ENCODE data around the gene GALNT10.

Gene GALNT10

DNA sequence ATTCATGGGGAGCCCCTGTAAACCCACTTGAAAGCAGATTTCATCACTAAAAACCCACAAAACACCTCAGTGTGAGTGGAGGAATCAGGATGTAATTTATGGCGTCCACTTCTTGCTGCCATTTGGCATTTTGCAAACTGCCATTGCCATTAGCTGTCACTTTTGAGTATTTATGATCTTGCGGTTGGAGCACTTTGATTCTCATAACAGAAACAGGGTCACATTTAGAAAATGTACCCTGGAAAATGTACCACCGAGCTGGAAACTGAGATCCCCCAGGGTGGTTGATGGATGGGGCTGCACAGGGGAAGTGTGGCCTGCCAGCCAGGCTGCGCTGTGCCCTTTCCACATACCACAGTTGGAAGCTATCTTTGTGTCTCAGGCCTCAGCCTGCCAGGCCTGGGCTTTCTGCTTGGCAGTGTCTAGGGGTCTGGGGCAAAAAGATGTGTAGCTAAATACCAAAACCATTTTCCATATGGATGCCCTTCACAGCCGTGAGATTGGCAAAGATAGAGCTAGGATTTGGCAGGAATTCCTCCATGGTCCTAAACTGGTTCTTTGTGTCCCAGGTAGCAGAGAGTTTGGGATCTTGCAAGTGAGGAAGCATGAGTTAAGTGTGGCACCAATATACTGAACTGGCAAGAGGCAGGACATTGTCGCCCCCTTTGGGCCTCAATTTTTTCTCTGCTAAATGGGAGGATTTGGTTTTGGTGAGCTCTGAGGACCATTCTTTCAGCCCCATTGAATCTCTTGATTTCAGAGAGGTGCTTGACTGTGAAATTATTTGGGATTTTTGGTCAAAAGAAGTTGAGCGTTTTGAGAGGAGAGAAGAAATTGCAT lies 46.2 kb downstream of the GALNT10 start:
- DNase-seq: no peak

DNA sequence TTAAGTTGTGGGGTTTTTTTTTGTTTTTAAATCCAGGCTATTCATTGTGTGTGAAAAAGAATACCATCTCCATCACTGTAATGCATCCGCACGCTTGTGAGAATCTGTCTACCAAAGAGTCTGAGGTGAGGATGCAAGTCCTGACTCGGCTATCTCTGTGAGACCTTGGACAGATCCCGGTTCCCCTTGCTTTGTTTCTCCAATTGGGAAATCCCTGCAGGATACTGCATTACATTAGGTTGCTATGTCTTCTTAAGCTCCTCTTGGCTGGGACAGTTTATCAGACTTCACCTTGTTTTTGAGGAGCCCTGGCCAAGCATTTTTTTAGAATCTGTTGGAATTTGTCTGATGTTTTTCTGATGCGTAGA lies 46.8 kb downstream of the GALNT10 start:
- no peak for DNase-seq

DNA sequence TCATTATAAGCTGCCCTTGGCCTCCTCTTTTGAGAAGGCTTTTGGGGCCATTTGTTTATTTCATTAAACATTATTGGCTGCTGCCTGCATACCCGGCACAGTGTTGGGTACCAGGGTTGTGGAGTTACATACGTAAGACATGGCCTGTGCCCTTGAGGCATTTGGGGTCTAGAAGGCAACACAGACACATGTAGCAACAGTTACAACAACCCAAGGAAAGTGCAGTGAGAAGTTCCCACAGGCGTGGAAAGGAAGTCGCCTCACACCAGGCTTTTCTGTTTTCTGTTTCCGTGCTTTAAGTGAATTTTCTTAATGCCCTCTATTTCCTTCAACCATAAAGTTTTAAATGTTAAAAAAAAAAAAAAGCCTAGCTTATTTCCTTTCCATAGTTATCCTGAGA lies 47.4 kb downstream of the GALNT10 start:
- DNase-seq: no peak

DNA sequence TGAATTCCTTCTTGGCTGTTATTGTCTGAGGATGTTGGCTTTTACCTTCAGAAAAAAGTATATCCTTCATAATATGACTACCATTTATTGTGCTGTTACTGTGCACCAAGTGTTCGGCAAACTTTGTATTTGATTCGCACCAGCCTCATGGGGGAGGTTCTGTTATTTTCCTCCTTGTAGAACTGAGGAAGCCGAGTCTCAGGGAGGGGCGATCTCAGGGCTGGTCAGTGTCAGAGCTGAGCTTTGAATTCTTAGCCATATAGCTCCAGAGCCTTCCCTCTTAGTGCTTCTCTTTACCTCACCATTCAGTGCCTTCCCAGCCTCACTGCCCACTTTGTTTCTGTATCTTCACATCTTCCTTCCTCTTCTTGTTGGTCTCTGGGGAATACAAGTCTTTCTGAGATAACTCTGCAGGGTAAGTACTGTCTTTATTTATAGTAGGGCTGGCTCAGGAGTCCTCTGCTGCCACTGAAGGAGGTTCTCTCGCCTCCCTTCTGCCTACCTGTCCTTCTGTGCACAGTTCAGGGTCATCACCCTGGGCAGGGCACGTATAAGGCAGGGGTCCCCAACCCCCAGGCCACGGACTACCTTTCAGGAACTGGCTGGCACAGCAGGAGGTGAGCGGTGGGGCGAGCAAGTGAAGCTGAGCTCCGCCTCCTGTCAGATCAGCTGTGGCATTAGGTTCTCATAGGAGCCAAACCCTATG lies 48.4 kb downstream of the GALNT10 start:
- no peak for DNase-seq

DNA sequence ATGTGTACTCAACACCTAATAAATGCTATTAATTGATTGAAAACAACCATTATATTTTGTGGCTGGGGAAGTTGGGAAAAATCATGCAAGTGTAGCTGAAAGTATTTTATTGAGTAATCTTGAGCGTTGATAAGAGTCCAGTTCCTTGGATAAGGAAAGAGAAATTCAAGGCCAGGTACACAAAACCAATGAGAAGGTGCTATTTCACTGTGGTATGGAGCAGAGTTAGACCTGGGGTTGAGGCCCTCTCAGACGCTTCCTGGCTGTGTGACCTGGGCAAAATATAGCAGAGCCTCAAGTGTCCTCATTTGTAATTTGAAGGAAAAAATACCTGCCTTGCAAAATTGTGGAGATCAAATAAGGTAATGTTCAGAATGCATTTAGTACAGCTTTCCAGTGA lies 50.1 kb downstream of the GALNT10 start:
- DNase-seq: no peak

DNA sequence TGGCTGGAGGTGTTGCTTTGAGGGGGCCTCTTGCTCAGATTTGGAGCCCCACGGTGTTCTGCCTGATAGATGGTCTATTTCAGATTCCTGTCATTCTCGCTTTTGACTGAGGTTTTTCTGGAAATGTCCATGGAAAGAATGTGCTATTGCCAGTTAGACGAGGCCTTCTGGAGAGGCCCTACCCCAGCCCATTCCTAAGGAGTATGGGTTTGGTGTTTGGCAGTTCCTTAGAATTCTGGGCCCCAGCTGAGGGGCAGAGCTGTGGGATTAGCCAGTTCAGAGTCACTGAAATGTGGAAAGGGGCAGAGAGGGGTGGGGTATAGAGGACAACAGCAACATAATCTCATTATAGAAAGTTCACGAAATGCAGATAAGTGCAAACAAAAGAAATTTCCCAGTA lies 50.5 kb downstream of the GALNT10 start:
- DNase-seq: no peak

DNA sequence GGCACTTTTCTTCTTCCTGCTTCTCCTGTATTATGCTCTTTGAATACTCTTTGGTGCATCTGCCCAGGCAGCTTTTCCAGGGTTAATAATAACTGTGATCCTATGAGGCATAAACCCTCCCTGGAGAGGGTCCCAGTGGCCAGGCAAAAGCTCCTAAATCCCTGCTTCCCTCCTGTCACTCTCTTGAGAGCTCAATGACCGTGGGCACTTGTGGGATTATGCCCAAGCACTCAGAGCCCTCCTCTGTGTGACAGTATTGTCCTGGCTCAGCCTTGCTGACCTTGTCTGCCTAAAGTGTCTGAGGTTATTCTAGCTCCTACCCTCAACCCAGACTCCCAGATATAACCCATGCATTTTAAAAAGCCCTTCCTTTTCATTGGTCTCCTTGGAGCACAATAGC lies 51.9 kb downstream of the GALNT10 start:
- DNase-seq: no peak

DNA sequence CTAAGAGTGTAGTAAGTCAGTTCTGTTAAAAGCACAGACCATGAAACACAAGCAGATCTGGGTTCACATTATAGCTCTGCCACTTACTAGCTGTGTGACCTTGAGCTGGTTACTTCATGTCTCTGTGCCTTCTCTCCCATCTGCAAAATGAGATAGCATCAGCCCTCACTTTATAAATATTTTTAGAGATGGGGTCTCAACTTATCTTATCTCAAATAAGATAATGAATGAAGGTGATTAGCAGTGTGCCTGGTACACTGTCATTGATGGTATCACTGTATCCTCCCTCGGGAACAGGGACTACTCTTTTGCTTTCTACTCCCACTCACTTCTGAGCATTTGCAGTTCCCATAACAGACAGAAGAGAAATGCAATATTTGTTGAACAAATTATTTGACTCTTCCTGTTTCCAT lies 52.4 kb downstream of the GALNT10 start:
- DNase-seq: no peak

DNA sequence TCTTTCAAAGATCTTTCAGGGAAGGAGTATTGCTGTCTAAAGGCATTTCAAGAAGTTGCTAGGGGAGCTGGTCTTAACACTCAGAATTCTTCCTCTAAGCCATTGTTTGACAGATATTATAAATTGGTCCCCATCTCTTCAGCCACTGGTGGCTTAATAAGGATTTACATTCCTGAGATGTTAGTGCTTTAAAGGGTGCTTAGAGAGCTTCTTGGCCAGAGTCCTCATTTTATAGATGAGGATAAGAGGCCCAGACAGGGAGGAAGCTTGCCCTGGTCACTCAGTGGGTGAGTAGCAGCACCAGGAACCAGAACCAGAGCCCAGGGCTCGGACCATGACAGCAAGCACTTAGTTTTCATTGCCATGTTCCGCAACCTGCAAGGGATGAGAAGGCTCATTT lies 53.2 kb downstream of the GALNT10 start:
- no peak for DNase-seq

DNA sequence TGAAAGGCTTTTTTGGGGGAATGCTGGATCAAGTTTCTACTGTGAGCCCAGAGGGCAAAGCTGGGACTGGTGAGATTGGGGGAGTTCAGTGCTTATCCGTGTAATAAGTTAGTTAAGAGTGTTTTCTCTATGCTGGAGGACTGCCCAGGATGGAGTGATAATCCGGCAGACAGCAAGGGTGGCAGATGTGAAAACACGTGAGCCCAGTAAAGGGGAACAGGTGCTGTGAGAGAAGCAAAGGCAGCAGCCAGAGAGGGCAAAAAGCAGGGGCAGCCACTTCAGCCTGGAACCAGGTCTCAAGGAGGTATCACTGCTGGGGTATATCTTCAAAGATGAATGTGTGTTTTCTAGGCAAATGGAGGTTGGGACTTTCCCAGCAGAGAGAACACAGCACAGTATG lies 53.9 kb downstream of the GALNT10 start:
- DNase-seq: no peak

DNA sequence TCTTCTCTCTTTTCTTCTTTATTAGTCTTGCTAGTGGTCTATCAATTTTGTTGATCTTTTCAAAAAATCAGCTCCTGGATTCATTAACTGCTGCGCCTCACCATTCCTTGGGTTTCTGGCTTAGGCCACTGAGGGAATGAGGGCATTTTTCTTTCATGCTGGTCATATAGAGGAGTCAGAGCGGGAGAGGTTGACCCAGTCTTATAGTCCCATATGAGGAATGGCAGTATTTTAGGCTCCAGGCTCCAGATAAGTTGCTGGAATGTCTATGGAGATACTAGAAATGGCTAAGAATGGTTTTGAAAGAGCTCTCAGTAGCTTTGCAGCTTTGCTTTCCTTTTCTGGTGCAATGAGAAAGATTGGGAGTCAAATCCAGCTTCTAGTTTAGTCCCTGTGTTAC lies 58.2 kb downstream of the GALNT10 start:
- DNase-seq: no peak

DNA sequence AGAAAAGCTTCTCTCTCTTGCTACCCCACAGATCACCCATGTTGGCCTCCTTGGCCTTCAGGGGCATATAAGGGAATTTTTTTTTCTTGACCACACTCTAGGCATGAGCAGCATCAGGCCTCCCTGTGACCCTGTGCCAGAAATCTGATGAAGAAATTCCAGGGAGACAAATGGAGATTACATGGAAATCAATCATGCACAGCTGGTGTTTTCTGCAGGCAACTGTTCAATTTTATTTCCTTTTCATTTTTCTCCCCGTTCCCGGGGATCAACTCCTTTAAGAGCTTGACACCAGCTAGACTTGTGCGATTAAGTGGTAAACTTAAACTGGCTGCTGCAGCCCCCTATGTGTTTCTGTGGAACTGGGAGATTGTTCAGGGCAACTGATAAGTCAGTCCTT lies 59.3 kb downstream of the GALNT10 start:
- no peak for DNase-seq

DNA sequence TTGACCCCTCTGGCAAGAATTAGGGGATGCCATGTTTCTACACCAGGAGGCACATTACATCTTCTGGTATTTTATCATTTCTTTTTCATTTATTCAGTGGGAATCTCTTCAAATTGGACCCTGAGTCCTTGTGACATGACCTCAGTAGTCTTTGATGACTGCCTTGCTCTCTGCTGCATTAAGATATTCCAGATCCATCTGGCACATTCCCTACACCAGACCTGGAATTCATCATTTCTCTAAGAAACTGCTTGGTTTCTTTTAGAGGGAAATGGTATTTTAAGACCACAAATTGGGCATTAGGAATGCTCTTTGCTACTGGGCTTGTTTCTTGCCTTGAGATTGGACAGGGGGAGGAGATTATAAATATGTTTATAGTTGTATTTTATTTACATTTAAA lies 61.0 kb downstream of the GALNT10 start:
- no peak for DNase-seq

DNA sequence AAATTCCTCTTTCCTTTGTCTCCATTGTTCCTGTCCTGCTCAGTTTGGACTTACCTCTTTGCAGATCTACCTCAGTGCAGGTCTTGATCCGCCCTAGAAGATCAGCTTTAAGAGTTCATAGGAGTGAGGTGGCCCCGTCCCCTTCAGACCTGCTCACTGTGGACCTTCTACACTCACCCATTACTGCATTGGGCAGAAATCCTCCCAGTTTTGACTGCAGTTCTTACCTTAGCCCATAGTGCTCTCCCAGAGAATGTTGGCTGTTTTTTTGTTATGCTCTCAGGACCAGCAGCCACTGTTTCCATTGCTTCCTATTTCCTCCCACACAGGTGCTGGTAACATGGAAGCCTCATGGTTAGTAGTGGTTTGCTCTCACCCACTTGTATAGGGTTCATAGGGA lies 63.3 kb downstream of the GALNT10 start:
- DNase-seq: no peak

DNA sequence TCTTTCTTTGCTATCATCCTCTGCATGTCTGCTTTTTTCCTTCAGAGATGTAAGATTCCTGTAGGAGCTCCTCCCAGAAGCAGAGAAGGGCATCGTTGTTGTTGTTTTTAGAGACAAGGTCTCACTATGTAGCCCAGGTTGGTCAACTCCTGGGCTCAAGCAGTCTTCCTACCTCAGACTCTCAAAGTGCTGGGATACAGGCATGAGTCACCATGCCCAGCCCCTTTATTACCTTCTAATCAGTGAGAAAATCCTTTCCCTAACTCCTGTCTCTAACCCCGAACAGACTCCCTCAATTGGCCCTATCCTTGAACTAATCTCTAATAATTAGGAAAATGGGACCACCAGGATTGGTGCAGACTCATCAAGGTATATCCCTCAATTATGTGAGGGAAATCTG lies 64.4 kb downstream of the GALNT10 start:
- DNase-seq: no peak

DNA sequence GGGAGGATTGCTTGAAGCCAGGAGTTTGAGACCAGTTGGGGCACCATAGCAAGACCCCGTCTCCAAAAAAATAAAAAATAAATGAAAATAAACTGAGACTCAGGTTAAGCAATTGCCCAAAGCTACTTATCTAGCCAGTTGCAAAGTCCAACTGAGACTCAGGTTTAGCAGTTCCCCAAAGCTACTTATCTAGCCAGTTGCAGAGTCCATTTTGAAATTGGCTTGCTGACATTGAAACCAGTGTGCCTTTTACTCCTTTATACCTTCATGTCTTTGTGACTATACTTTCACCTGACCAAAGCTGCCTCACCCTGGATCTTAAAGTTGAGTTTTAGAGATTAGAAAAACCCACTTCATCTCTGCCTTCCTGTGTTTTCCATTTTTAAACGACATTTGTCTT lies 66.5 kb downstream of the GALNT10 start:
- DNase-seq: no peak

DNA sequence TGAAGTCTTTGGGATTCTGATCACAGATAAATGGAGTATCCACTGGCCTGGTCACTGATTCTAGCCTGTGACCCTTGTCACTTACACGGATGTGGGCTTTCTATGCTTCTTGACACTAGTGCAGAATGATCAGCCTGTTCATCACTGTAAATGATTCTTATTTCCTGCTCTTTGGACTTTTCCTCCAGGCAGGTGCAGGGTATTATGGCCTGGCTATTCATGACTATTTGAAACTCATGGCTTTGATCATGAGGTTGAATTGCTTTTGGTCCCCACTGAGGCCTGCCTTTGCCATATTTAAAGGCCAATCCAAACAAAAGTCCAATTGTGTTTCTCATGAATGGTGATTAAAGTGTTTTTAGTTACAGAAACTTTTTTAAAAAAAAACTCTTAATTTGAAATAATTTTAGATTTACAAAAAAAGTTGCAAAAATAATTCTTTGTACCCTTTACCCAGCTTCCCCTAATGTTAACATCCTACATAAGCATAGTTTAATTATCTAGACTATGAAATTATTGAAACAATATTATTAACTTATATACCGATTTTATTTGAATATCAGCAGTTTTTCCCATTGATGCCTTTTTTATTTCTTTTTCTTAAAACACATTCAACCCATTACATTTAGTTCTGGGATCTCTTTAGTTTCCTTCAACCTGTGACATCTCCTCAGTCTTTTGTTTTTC lies 68.1 kb downstream of the GALNT10 start:
- DNase-seq: no peak

DNA sequence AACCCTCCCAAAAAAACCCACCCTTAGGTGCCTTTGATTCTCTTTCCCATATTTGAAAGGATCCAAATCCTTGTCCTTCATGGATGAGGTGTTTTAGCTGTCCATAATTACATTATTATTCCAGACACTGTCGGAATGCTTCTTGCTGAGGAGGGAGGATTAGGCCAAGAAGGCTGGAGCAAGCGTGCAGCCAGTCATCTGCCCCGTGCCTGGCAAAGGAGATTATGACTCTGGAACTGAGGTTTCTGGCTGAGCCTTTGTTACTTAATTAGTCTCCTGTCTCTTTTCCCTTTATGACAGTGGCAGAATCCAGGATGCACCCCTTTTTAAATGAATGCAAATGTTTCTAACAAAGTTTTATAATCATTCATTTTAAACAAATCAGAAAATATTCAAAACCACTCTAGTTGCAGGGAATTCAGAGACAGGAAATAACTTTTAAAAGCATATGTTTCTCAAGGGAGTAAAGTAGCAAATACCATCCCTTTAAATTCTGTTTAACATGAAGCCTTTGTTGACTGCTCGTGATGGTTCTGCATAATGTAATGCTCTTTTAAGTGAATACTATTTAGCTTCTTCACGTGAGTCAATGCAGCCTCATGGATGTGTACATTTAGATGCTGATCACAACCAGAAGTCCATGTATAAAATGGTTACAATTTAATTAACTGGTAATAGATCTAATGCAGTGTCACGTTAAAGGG lies 69.8 kb downstream of the GALNT10 start:
- no peak for DNase-seq

DNA sequence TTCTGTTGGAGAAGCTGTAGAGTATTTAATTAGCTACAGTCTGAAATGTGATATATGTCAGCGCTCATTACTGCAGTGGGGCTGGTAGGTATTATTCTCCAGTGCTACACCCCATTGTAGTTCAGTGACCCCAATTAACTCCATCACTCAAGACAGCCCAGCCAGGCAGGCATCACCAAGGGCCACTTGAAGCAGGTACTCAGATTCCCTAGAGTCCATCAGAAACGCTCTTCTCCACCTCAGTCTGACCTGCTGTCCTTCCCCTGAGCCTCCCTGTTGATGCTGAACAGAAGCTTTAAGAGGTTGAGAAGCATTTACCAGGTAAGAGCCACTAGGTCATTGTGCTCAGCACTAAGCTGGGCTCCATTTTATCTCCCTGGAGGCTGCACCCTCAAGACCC lies 71.8 kb downstream of the GALNT10 start:
- no peak for DNase-seq

DNA sequence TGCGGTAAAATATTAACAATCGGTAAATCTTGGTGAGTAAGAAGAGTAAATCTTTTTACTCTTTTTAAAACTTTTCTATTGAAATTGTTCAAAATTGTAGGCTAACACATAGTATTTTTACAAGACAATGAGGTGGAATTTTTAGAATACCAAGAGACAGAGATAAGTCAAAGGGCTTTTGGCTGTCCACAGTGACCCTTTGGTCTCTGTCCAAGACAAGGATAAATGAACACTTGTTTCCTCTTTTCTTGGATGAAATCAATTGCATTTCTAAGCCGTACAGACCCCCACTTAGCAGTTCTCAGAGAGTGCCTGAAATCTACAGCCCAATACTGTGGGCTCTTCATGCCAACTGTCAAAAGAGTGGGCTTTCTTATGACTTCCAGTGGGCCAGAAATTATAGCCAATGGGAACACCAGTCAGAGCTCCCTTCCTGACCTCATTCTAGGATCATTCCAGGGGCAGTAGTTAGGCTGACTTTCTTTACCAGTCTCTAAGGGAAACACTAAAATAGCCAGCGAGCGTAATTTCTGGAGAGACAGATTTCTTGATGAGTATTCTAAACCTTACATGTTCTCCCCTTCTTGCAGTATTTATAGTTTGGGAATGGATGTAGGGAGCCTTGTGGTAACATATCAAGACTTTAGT lies 74.1 kb downstream of the GALNT10 start:
- DNase-seq: no peak

DNA sequence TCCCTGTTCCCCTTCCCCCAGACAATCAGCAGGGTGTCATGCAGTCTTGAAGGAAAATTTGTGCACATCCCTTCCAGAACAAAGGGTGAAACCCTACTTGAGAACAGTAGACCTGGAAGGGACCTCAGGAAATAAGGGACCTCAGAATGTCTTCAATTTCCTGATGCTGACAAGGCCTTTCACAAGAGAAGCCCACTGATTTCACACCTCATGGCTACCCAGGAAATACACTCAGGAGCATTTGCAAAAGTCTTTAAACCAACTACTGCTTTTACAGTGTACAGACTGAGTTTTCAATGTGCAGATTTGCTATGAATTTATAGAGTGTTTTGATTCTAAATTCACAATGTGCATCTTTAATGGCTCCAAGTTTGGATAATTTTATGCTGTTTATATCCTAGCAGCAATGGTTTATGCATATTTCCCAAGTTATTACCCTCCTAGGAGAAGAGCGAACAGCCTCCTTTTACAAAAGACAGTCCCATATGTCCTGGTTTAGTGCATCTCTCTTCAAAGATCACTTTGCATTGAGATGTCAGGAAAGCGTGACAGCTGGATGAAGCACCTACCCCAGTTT lies 74.8 kb downstream of the GALNT10 start:
- no peak for DNase-seq

DNA sequence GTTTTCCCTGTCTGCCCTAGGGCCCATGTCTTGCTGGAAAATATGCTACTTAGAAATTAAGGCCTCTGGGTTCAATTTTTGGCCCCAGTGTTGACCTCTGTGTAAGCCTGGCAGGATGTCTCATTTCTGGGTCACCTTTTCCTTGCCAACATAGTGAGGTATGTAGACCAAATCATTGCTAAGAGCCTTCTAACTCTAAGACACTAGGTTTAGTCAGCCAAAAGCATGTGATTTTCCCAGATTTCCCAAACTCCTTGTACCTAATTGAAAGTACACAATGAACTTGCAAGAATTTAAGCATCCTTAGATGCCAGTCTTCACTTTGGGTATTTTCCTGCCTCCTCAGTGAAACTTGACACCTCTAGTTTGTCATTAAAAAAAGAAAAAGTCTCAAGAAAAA lies 77.0 kb downstream of the GALNT10 start:
- DNase-seq: no peak

DNA sequence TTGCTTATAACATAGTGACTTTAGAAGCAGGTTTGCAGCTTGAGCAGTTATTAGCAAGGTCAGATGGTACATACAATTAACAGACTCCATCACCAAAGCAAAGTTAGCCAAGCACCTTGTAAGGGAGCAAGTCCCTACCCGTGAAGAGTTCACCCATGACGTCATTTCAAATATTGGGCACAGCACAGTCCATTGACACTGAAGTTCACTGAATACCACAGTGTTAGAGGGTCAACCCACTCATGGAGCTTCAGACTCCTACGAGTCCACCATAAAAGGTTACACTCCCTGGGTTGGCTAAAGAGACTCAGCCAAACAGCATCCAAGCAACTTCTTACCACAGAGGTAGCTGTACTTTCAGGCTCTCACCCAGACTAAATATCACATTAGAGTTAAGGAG lies 77.5 kb downstream of the GALNT10 start:
- no peak for DNase-seq

All from stimulated activated CD4-positive, alpha-beta T cell treated with anti-CD3 and anti-CD28 coated beads, Interleukin-2, amount 100 ng/mL, for 48 hours (primary cell).